Suprapubic skin (tissue), 3 donors: ENCODE data around the gene IFT25.

ENCODE experiments used
- EP300 ChIP-seq: sonication (generic); formaldehyde crosslinking; IDR thresholded peaks from one replicate; pipeline ENCODE4 v1.6.1; 2017; ENCODE audit warnings: antibody characterized with exemption
- POLR2A ChIP-seq, 2 donors: fragments of 450-650 bp; IDR thresholded peaks; one replicate each; pipeline ENCODE4 v1.6.1; 2017; ENCODE audit warnings: antibody characterized with exemption in 2 of 2, mild to moderate bottlenecking in 2 of 2, moderate library complexity in 2 of 2
- TF ChIP-seq, protein P1 (sequence below), 2 donors: fragments of 200-600 bp in 1 of 2; fragments of 450-650 bp in 1 of 2; sonication (generic) in 1 of 2; IDR thresholded peaks; one replicate each; pipeline ENCODE4 v1.5.1; 2016 to 2019; ENCODE audit warnings: antibody characterized with exemption in 2 of 2, mild to moderate bottlenecking in 1 of 2, moderate library complexity in 1 of 2

GRCh38 chr1:53956308-53957168 is 11.0 kb upstream of the IFT25 start:
- TF ChIP-seq, protein P1, sequence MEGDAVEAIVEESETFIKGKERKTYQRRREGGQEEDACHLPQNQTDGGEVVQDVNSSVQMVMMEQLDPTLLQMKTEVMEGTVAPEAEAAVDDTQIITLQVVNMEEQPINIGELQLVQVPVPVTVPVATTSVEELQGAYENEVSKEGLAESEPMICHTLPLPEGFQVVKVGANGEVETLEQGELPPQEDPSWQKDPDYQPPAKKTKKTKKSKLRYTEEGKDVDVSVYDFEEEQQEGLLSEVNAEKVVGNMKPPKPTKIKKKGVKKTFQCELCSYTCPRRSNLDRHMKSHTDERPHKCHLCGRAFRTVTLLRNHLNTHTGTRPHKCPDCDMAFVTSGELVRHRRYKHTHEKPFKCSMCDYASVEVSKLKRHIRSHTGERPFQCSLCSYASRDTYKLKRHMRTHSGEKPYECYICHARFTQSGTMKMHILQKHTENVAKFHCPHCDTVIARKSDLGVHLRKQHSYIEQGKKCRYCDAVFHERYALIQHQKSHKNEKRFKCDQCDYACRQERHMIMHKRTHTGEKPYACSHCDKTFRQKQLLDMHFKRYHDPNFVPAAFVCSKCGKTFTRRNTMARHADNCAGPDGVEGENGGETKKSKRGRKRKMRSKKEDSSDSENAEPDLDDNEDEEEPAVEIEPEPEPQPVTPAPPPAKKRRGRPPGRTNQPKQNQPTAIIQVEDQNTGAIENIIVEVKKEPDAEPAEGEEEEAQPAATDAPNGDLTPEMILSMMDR (IDR thresholded peaks at IDR 0.05): no peak
- TF ChIP-seq POLR2A (IDR thresholded peaks at IDR 0.05) (no peak), EP300 (no peak)
